ENCODE data around the gene SVEP1.
"Not testable (repeated sequence)": the region's sequence is repeated elsewhere in the genome, so short reads cannot be mapped to it uniquely, and the experiment has no call there.

Gene SVEP1

GRCh38 chr9:110579034-110579861 is at the start of gene SVEP1:
SVEP1 (minus strand) TSS chr9:110579741; CDS start chr9:110579543, 198 bp downstream.
- peaks cover 28 to 59% of the 10 kb centered on the region in 2 donors for H3K27me3 Mint-ChIP-seq
- peaks cover 2 to 5% of the 10 kb centered on the region in 2 donors for H3K9me3 Mint-ChIP-seq
- H3K4me1 Mint-ChIP-seq, result peaks cover 8 to 13% of the 10 kb centered on the region in 2 donors
- peak; percentile 4 for DNase-seq
- ATAC-seq (replicated peaks), result no peak
- H3K27ac Mint-ChIP-seq, result peak within 1 kb of the TSS; percentile 25
- no peaks in the 10 kb centered on the region for H3K36me3 Mint-ChIP-seq
- H3K4me3 Mint-ChIP-seq, result peak within 1 kb of the TSS; percentile 72 to 74

GRCh38 chr9:110626101-110626829 is 46.7 kb upstream of the SVEP1 start:
- Mint-ChIP-seq H3K27ac (peak overlapping the region; percentile 20), H3K36me3 (no peaks in the 10 kb centered on the region), H3K4me3 (no peak overlapping the region), H3K4me1 (peaks cover 10% of the 10 kb centered on the region in 2 donors), H3K27me3 (peaks cover 4 to 5% of the 10 kb centered on the region in 2 donors), H3K9me3 (peaks cover 0 to 4% of the 10 kb centered on the region in 2 donors)
- ATAC-seq (replicated peaks) (peak; percentile 96 to 99), DNase-seq (peak; percentile 46)

- Mint-ChIP-seq H3K27ac (no peak overlapping the region), H3K27me3 (peaks cover 4 to 12% of the 10 kb centered on the region in 2 donors), H3K4me3 (no peak overlapping the region), H3K4me1 (peaks cover 10% of the 10 kb centered on the region in 2 donors), H3K36me3 (no peaks in the 10 kb centered on the region), H3K9me3 (peaks cover 0 to 4% of the 10 kb centered on the region in 2 donors)
- ATAC-seq (replicated peaks) (peak; percentile 18 to 26), DNase-seq (no peak)
Observed at GRCh38 chr9:110623462-110624025, 44.0 kb upstream of the SVEP1 start.

- H3K4me1 Mint-ChIP-seq, result peaks cover 10% of the 10 kb centered on the region in 2 donors
- H3K27ac Mint-ChIP-seq, result no peak overlapping the region
- DNase-seq, result no peak
- no peak for ATAC-seq (replicated peaks)
- no peaks in the 10 kb centered on the region for H3K36me3 Mint-ChIP-seq
- H3K4me3 Mint-ChIP-seq, result no peak overlapping the region
- peaks cover 4 to 12% of the 10 kb centered on the region in 2 donors for H3K27me3 Mint-ChIP-seq
- H3K9me3 Mint-ChIP-seq, result peaks cover 0 to 4% of the 10 kb centered on the region in 2 donors
Observed at GRCh38 chr9:110622368-110622767, 42.8 kb upstream of the SVEP1 start.

- DNase-seq (no peak), ATAC-seq (replicated peaks) (no peak)
- H3K4me3 Mint-ChIP-seq, result no peak overlapping the region
- no peaks in the 10 kb centered on the region for H3K36me3 Mint-ChIP-seq
- no peak overlapping the region for H3K27ac Mint-ChIP-seq
- H3K9me3 Mint-ChIP-seq, result no peaks in the 10 kb centered on the region
- H3K27me3 Mint-ChIP-seq, result peaks cover 4 to 12% of the 10 kb centered on the region in 2 donors
- H3K4me1 Mint-ChIP-seq, result peaks cover 0 to 2% of the 10 kb centered on the region in 2 donors
Observed at GRCh38 chr9:110620726-110621125, 41.2 kb upstream of the SVEP1 start.

GRCh38 chr9:110619831-110620230 is 40.3 kb upstream of the SVEP1 start:
- Mint-ChIP-seq H3K27me3 (peaks cover 0 to 12% of the 10 kb centered on the region in 2 donors), H3K27ac (no peak overlapping the region), H3K4me3 (no peak overlapping the region), H3K4me1 (no peaks in the 10 kb centered on the region), H3K9me3 (no peaks in the 10 kb centered on the region), H3K36me3 (no peaks in the 10 kb centered on the region)
- no peak for DNase-seq
- no peak for ATAC-seq (replicated peaks)

GRCh38 chr9:110615498-110615897 is 36.0 kb upstream of the SVEP1 start:
- H3K27ac Mint-ChIP-seq, result no peak overlapping the region

GRCh38 chr9:110614576-110614975 is 35.0 kb upstream of the SVEP1 start:
- not testable (repeated sequence) for DNase-seq; H3K27ac Mint-ChIP-seq; ATAC-seq (replicated peaks); H3K4me3 Mint-ChIP-seq; H3K4me1 Mint-ChIP-seq; H3K9me3 Mint-ChIP-seq; H3K36me3 Mint-ChIP-seq
- H3K27me3 Mint-ChIP-seq, result peaks cover 4 to 12% of the 10 kb centered on the region in 2 donors

More at GRCh38 chr9:110615498-110615897, 36.0 kb upstream of the SVEP1 start:
- Mint-ChIP-seq H3K36me3 (no peaks in the 10 kb centered on the region), H3K9me3 (no peaks in the 10 kb centered on the region), H3K4me3 (no peak overlapping the region), H3K27me3 (peaks cover 4 to 13% of the 10 kb centered on the region in 2 donors), H3K4me1 (no peaks in the 10 kb centered on the region)
- no peak for DNase-seq
- ATAC-seq (replicated peaks), result no peak

- no peak for ATAC-seq (replicated peaks)
- Mint-ChIP-seq H3K36me3 (no peaks in the 10 kb centered on the region), H3K27me3 (peaks cover 6 to 20% of the 10 kb centered on the region in 2 donors), H3K4me1 (peaks cover 0 to 2% of the 10 kb centered on the region in 2 donors), H3K4me3 (no peak overlapping the region), H3K9me3 (no peaks in the 10 kb centered on the region), H3K27ac (no peak overlapping the region)
- DNase-seq, result no peak
Observed at GRCh38 chr9:110606179-110606790, 26.7 kb upstream of the SVEP1 start.

GRCh38 chr9:110605565-110605964 is 26.0 kb upstream of the SVEP1 start:
- no peak for ATAC-seq (replicated peaks)
- Mint-ChIP-seq H3K27ac (no peak overlapping the region), H3K27me3 (peaks cover 6 to 14% of the 10 kb centered on the region in 2 donors), H3K36me3 (no peaks in the 10 kb centered on the region), H3K9me3 (no peaks in the 10 kb centered on the region), H3K4me1 (peaks cover 0 to 2% of the 10 kb centered on the region in 2 donors), H3K4me3 (no peak overlapping the region)
- no peak for DNase-seq

GRCh38 chr9:110604171-110604601 is 24.6 kb upstream of the SVEP1 start:
- no peaks in the 10 kb centered on the region for H3K36me3 Mint-ChIP-seq
- peak; percentile 60 to 74 for ATAC-seq (replicated peaks)
- peaks cover 0 to 2% of the 10 kb centered on the region in 2 donors for H3K4me1 Mint-ChIP-seq
- no peak for DNase-seq
- no peaks in the 10 kb centered on the region for H3K9me3 Mint-ChIP-seq
- H3K27me3 Mint-ChIP-seq, result peaks cover 6 to 8% of the 10 kb centered on the region in 2 donors
- no peak overlapping the region for H3K4me3 Mint-ChIP-seq
- H3K27ac Mint-ChIP-seq, result no peak overlapping the region

GRCh38 chr9:110602281-110602680 is 22.7 kb upstream of the SVEP1 start:
- no peak for ATAC-seq (replicated peaks)

GRCh38 chr9:110601098-110601497 is 21.6 kb upstream of the SVEP1 start:
- Mint-ChIP-seq H3K4me1 (peaks cover 0 to 2% of the 10 kb centered on the region in 2 donors), H3K36me3 (no peaks in the 10 kb centered on the region), H3K27me3 (peaks cover 12 to 24% of the 10 kb centered on the region in 2 donors), H3K27ac (no peak overlapping the region), H3K9me3 (peaks cover 9% of the 10 kb centered on the region in 2 donors), H3K4me3 (no peak overlapping the region)
- ATAC-seq (replicated peaks), result no peak
- DNase-seq, result no peak

More at GRCh38 chr9:110602281-110602680, 22.7 kb upstream of the SVEP1 start:
- H3K27me3 Mint-ChIP-seq, result peaks cover 6 to 20% of the 10 kb centered on the region in 2 donors
- no peak overlapping the region for H3K4me3 Mint-ChIP-seq
- H3K4me1 Mint-ChIP-seq, result peaks cover 0 to 2% of the 10 kb centered on the region in 2 donors
- H3K9me3 Mint-ChIP-seq, result peaks cover 7 to 9% of the 10 kb centered on the region in 2 donors
- no peak overlapping the region for H3K27ac Mint-ChIP-seq
- H3K36me3 Mint-ChIP-seq, result no peaks in the 10 kb centered on the region
- no peak for DNase-seq

GRCh38 chr9:110599468-110599867 is 19.9 kb upstream of the SVEP1 start:
- Mint-ChIP-seq H3K36me3 (no peaks in the 10 kb centered on the region), H3K4me3 (no peak overlapping the region), H3K4me1 (peaks cover 0 to 2% of the 10 kb centered on the region in 2 donors), H3K9me3 (peaks cover 9% of the 10 kb centered on the region in 2 donors), H3K27ac (no peak overlapping the region), H3K27me3 (peaks cover 20 to 24% of the 10 kb centered on the region in 2 donors)
- ATAC-seq (replicated peaks), result no peak
- DNase-seq, result no peak

All from stimulated activated naive B cell treated with anti-CD40 and anti-IgM and Interleukin-4, amounts not matched to agents 10 μg/mL and 1 μg/mL and 100 μg/mL, for 72 hours (primary cell).